Right cardiac atrium (tissue), 5 donors: Measurements from ENCODE around the gene TENM4. TPM values are rescaled to one million over a fixed set of nuclear protein-coding genes. Genes with fewer than 3 reads are reported as not detected.
A peak's percentile ranks its signal among the peaks of the same experiment; 100 is the strongest.

ENCODE experiments used
- ATAC-seq, 2 donors: fragments of 200-7000 bp; cut with Tn5 transposase; one replicate each; pipeline versions ENCODE4 v1.8.0 to v1.9.1; 2020; ENCODE audit warnings: moderate library complexity in 2 of 2, mild to moderate bottlenecking in 1 of 2
- DNase-seq, 3 donors: peaks; one replicate each; pipeline ENCODE4 v3.0.0-alpha.2; 2020
- H3K27ac ChIP-seq: one replicate; pipeline ENCODE4 v1.5.1; 2013; ENCODE audit warnings: mild to moderate bottlenecking, low read length, control low read depth, moderate library complexity
- H3K27me3 ChIP-seq: one replicate; pipeline ENCODE4 v1.6.1; 2013; ENCODE audit not compliant: control insufficient read depth, insufficient read depth
- H3K4me1 ChIP-seq: one replicate; pipeline ENCODE4 v1.6.1; 2013; ENCODE audit warnings: low read length; ENCODE audit not compliant: control insufficient read depth, insufficient read depth
- H3K4me3 ChIP-seq: one replicate; pipeline ENCODE4 v1.5.1; 2013; ENCODE audit warnings: low read length, control low read depth
- H3K9me3 ChIP-seq: one replicate; pipeline ENCODE4 v1.6.1; 2013; ENCODE audit warnings: low read length; ENCODE audit not compliant: control insufficient read depth
- WGBS: extraction: QIAGEN DNeasy Blood & Tissue Kit; methylation state at CpG from one replicate; pipeline ENCODE4 v1.1.7; 2013; 5-methylcytosine and 5-hydroxymethylcytosine counted together
- intact Hi-C, 4 donors: fragments of 100-400 bp; cut with DNase I; formaldehyde crosslinking; loops; one replicate each; pipeline versions ENCODE4 v1.11.0 to v1.14.0; 2022 to 2023
- polyA plus RNA-seq: library from polyadenylated mRNA; stranded (reverse); fragments of 200-250 nt; gene quantifications from one replicate; pipeline ENCODE4 v1.2.3, GENCODE V29; 2013
- total RNA-seq, 4 donors: library from RNA; stranded (reverse); fragmentation: NEBNext Ultra II Directional; extraction: Animal tissue kit (Norgen Biotek cat#: 25700); gene quantifications; one replicate each; pipeline ENCODE4 v1.2.1, GENCODE V29; 2021
- donor health status: healthy with polysubstance abuse.
- donor health status: DM: no; HTN: yes; CAD: no.
- donor health status: DM: no; HTN: no; CAD: no.
- donor health status: DM: no; HTN: yes; CAD: no; lungs with severe emphysema.
- donor health status: DM: yes; HTN: yes; CAD: no.

The TENM4 gene
- total and polyA plus RNA-seq, 5 donors = 0.26 to 2.3 (median 0.71) TPM

DNA sequence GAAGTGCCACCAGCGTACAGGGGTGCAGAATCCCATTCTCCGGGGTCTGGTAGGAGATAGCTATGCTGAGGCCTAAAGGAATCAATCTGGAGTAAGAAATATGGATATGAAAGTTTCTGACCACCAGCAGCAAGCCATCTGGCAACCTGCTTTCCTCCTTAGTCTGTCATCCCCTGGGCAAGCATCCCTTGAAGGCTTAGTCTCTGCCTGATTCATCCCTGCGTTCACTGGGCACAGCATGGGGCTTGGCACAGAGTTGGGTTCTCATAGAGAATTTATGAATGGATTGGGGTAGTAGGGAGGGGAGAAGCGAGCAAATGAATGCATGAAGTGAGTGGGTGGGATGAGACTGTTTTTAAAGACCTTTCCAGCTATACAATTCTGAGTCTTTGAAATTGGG lies 780.4 kb downstream of the TENM4 start:
- H3K4me1 ChIP-seq = no peaks in the 10 kb centered on the region
- intact Hi-C loops = no loop called here
- WGBS = 86% methylated on average over 4 of the region's 4 CpGs
- H3K27ac ChIP-seq = no peak overlapping the region
- H3K9me3 ChIP-seq = no peaks in the 10 kb centered on the region
- DNase-seq = no peak
- H3K4me3 ChIP-seq = no peak overlapping the region
- H3K27me3 ChIP-seq = no peaks in the 10 kb centered on the region
- no peak for ATAC-seq

DNA sequence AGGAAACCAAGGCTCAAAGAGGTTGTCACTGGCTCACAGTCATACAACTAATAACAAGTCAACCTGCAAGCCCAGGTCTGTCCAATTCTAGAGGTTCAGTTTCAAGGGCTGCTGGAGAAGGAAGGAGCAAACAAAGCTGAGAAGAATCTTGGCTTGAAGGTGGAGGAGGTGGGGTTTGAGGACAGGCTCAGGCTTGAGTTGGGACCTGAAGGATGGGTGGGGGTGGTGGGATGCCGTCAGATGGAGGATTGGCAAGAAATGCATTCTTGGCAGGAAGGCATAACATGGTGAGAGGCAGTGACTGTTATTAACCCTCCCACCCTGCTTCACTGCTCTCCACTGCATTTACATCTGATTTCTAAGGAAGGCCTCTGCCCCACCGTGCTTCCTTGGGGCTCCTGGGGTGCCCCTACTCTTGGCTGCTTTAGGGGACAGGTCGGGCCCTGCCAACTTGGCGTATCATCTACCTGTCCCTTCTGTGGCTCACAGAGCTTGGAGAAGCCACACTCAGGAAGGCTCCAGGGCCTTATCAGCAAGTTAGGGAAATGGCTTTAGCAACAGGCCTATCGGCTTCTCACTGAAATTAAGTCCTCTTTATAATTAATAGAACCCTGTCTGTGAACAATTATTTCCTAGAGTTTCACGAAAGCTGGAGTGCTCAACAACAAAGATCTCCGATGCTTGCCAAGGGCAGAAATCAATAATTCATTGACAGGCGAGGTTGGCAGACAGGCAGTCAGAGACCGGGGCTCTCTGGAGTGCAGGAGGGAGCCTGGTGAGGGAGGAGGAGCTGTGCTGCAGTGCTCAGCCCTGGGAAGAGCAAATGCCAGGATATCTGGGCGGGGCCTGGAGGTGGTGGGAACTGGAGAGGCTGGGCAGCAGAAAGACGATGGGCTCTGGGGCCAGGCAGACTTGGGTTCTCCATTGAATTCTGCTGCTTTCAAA lies 781.2 kb downstream of the TENM4 start:
- DNase-seq (no peak), ATAC-seq (no peak)
- Histone ChIP-seq H3K4me1 (no peaks in the 10 kb centered on the region), H3K4me3 (no peak overlapping the region), H3K27me3 (no peaks in the 10 kb centered on the region), H3K27ac (no peak overlapping the region), H3K9me3 (no peaks in the 10 kb centered on the region)
- intact Hi-C loops = loop anchor here in 1 of 4 donors (10.0 kb wide), 1 partner anchor 55 kb away; no protein-coding TSS in a partner anchor
- 75% methylated on average over 11 of the region's 11 CpGs for WGBS

- peak in 1 of 2 donors; percentile 26 for ATAC-seq
- 94% methylated on average over 31 of the region's 31 CpGs for WGBS
- Histone ChIP-seq H3K4me3 (no peak overlapping the region), H3K27me3 (no peaks in the 10 kb centered on the region), H3K27ac (no peak overlapping the region), H3K9me3 (no peaks in the 10 kb centered on the region), H3K4me1 (no peaks in the 10 kb centered on the region)
- intact Hi-C loops = loop anchor here in 1 of 4 donors (10.0 kb wide), 1 partner anchor 57 kb away; no protein-coding TSS in a partner anchor
- DNase-seq = no peak
Measured at GRCh38 chr11:78657968-78658839, 782.6 kb downstream of the TENM4 start.

- Histone ChIP-seq H3K4me1 (no peaks in the 10 kb centered on the region), H3K9me3 (no peaks in the 10 kb centered on the region), H3K27ac (no peak overlapping the region), H3K27me3 (no peaks in the 10 kb centered on the region), H3K4me3 (no peak overlapping the region)
- intact Hi-C loops = loop anchor here in 1 of 4 donors (10.0 kb wide), 1 partner anchor 57 kb away; no protein-coding TSS in a partner anchor
- ATAC-seq = no peak
- DNase-seq = no peak
- WGBS = 86% methylated on average over 4 of the region's 4 CpGs
Measured at GRCh38 chr11:78657441-78657840, 783.4 kb downstream of the TENM4 start.

GRCh38 chr11:78656984-78657383 lies 783.8 kb downstream of the TENM4 start:
- no peaks in the 10 kb centered on the region for H3K4me1 ChIP-seq
- ATAC-seq = no peak
- 86% methylated on average over 6 of the region's 6 CpGs for WGBS
- DNase-seq = no peak
- H3K4me3 ChIP-seq = no peak overlapping the region
- no peaks in the 10 kb centered on the region for H3K27me3 ChIP-seq
- no peaks in the 10 kb centered on the region for H3K9me3 ChIP-seq
- no peak overlapping the region for H3K27ac ChIP-seq
- intact Hi-C loops = loop anchor here in 1 of 4 donors (10.0 kb wide), 1 partner anchor 58 kb away; no protein-coding TSS in a partner anchor

GRCh38 chr11:78656327-78656726 lies 784.5 kb downstream of the TENM4 start:
- WGBS = 93% methylated on average over 4 of the region's 4 CpGs
- Histone ChIP-seq H3K4me3 (no peak overlapping the region), H3K9me3 (no peaks in the 10 kb centered on the region), H3K4me1 (no peaks in the 10 kb centered on the region), H3K27me3 (no peaks in the 10 kb centered on the region), H3K27ac (no peak overlapping the region)
- intact Hi-C loops = loop anchor here in 1 of 4 donors (10.0 kb wide), 1 partner anchor 58 kb away; no protein-coding TSS in a partner anchor
- no peak for ATAC-seq
- DNase-seq = no peak

DNA sequence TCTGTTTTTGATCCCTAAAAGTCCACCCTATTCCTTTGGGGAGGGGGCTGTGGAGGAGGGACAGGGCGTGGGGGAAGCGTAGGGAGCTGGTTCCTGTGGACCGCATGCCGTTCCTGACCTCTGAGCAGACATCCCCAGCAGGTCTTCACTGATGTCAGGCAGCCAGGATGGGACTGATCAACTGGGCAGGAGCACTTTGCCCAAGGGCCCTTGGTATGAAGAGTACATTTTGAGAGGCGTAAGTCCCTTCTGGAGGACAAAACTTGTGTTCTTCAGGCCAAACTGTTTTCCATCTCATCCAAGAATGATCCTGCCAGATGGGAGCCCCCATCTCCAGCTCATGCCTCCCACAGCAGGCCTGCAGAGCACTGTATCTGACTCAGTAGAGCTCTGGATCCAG lies 785.3 kb downstream of the TENM4 start:
- DNase-seq (no peak), ATAC-seq (no peak)
- Histone ChIP-seq H3K4me3 (no peak overlapping the region), H3K27me3 (no peaks in the 10 kb centered on the region), H3K27ac (no peak overlapping the region), H3K4me1 (no peaks in the 10 kb centered on the region), H3K9me3 (no peaks in the 10 kb centered on the region)
- 91% methylated on average over 5 of the region's 5 CpGs for WGBS
- intact Hi-C loops = loop anchor here in 1 of 4 donors (10.0 kb wide), 1 partner anchor 59 kb away; no protein-coding TSS in a partner anchor

GRCh38 chr11:78654866-78655265 lies 786.0 kb downstream of the TENM4 start:
- no peak for ATAC-seq
- intact Hi-C loops = loop anchor here in 1 of 4 donors (5.0 to 10.0 kb wide), 2 partner anchors 60 to 422 kb away; no protein-coding TSS in a partner anchor

DNA sequence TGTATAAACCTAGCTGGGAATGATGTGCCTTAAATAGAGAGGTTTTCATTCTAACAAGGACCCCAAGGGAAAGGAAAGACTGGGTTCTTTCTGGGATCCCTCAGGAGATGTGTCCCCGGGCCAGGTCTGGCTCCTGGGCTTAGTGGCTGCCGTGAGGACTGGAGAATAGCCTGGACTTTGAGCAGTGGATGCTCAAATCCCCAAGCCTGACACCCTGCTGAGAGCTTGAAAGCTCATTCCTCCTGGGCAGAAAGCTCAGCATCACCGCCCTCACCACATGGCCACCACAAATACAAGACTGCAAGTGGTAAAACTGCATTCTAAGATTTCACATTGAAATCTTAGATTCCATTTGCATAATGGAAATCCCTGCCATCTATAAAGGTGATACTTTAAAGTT lies 786.8 kb downstream of the TENM4 start:
- DNase-seq = no peak
- Histone ChIP-seq H3K4me1 (no peaks in the 10 kb centered on the region), H3K9me3 (no peaks in the 10 kb centered on the region), H3K27me3 (no peaks in the 10 kb centered on the region), H3K27ac (no peak overlapping the region), H3K4me3 (no peak overlapping the region)
- ATAC-seq = no peak
- intact Hi-C loops = loop anchor here in 1 of 4 donors (5.0 to 10.0 kb wide), 2 partner anchors 61 to 423 kb away; no protein-coding TSS in a partner anchor
- 69% methylated on average over 3 of the region's 3 CpGs for WGBS

More at GRCh38 chr11:78654866-78655265, 786.0 kb downstream of the TENM4 start:
- no peak for DNase-seq
- no peaks in the 10 kb centered on the region for H3K27me3 ChIP-seq
- no peak overlapping the region for H3K27ac ChIP-seq
- no peaks in the 10 kb centered on the region for H3K9me3 ChIP-seq
- no peak overlapping the region for H3K4me3 ChIP-seq
- no peaks in the 10 kb centered on the region for H3K4me1 ChIP-seq
- 93% methylated on average over 5 of the region's 5 CpGs for WGBS

- Histone ChIP-seq H3K4me3 (no peak overlapping the region), H3K4me1 (no peaks in the 10 kb centered on the region), H3K27me3 (no peaks in the 10 kb centered on the region), H3K9me3 (no peaks in the 10 kb centered on the region), H3K27ac (no peak overlapping the region)
- DNase-seq (no peak), ATAC-seq (no peak)
- intact Hi-C loops = loop anchor here in 1 of 4 donors (5.0 to 10.0 kb wide), 2 partner anchors 61 to 424 kb away; no protein-coding TSS in a partner anchor
- WGBS = 84% methylated on average over 11 of the region's 11 CpGs
Measured at GRCh38 chr11:78653294-78653909, 787.4 kb downstream of the TENM4 start.
